ENCODE measurements around the gene CARNS1. TPM values are rescaled to one million over a fixed set of nuclear protein-coding genes. Genes with fewer than 3 reads are reported as not detected.

Gene CARNS1
- total RNA-seq, 1 experiment from 2014 or later, result 1.1 TPM

GRCh38 chr11:67404515-67405195 lies 10.8 kb upstream of the CARNS1 start:
- Mint-ChIP-seq H3K4me3 (no peak overlapping the region), H3K27ac (no peak overlapping the region; a peak in 2 of 7 replicates)
- WGBS (ENCODE audit: extremely low coverage, insufficient read length, low lambda C conversion rate), result no CpG with 5 or more reads among the region's 13 CpGs

More at GRCh38 chr11:67404515-67405195, 10.8 kb upstream of the CARNS1 start:
- Histone ChIP-seq H3K23me2 (ENCODE audit: insufficient read length, low read depth, low read length, poor library complexity, severe bottlenecking) (peaks cover 5% of the 10 kb centered on the region), H2BK20ac (ENCODE audit: low read depth, low read length, poor library complexity, severe bottlenecking) (no peak overlapping the region), H3K27ac (ENCODE audit: insufficient read length, low read depth, low read length) (no peak overlapping the region), H3K56ac (ENCODE audit: insufficient read length, low read depth, low read length) (no peak overlapping the region), H4K5ac (ENCODE audit: insufficient read length, low read depth, low read length) (no peak overlapping the region), H3K79me1 (ENCODE audit: insufficient read depth, low read depth, low read length, poor library complexity, severe bottlenecking) (peaks cover 3% of the 10 kb centered on the region), H3K4me1 (ENCODE audit: insufficient read depth, low read length) (0 out of 2 replicates have a peak, but pooled peaks cover 2% of the 10 kb centered on the region), H4K91ac (ENCODE audit: insufficient read length, low read depth, low read length) (no peak overlapping the region), H2BK12ac (ENCODE audit: insufficient read length, low read depth, low read length) (no peak overlapping the region), H3K27me3 (ENCODE audit: insufficient read depth, low read length) (no peaks in the 10 kb centered on the region), H3K79me2 (ENCODE audit: insufficient read depth, low read length) (peaks cover 4% of the 10 kb centered on the region; the same call in 1 of the 2 replicates), H4K20me1 (ENCODE audit: control insufficient read depth, insufficient read depth, insufficient read length) (no peaks in the 10 kb centered on the region), H2BK15ac (ENCODE audit: low read depth, low read length) (no peak overlapping the region), H3K18ac (ENCODE audit: insufficient read length, low read depth, low read length) (no peak overlapping the region), H4K8ac (replicated peaks; ENCODE audit: insufficient read length, low read depth, low read length) (no peak overlapping the region), H2BK120ac (ENCODE audit: low read depth, low read length, poor library complexity, severe bottlenecking) (no peak overlapping the region), H3K9ac (ENCODE audit: extremely low read depth, insufficient read length, low read length) (no peak overlapping the region), H3K14ac (ENCODE audit: insufficient read depth, low read length) (no peak overlapping the region), H2AFZ (ENCODE audit: low read length) (no peak overlapping the region), H3K4ac (ENCODE audit: low read depth, low read length) (no peak overlapping the region), H2AK5ac (ENCODE audit: insufficient read length, low read length) (no peak overlapping the region), H3K23ac (ENCODE audit: insufficient read length, low read depth, low read length) (no peak overlapping the region), H2BK5ac (ENCODE audit: insufficient read length, low read length) (no peak overlapping the region), H3K9me3 (ENCODE audit: control insufficient read depth, low read depth, low read length) (no peaks in the 10 kb centered on the region), H3K4me2 (ENCODE audit: insufficient read depth, insufficient read length, low read length) (no peak overlapping the region), H3T11ph (ENCODE audit: low read length) (no peak overlapping the region)
- TF ChIP-seq, protein P1, sequence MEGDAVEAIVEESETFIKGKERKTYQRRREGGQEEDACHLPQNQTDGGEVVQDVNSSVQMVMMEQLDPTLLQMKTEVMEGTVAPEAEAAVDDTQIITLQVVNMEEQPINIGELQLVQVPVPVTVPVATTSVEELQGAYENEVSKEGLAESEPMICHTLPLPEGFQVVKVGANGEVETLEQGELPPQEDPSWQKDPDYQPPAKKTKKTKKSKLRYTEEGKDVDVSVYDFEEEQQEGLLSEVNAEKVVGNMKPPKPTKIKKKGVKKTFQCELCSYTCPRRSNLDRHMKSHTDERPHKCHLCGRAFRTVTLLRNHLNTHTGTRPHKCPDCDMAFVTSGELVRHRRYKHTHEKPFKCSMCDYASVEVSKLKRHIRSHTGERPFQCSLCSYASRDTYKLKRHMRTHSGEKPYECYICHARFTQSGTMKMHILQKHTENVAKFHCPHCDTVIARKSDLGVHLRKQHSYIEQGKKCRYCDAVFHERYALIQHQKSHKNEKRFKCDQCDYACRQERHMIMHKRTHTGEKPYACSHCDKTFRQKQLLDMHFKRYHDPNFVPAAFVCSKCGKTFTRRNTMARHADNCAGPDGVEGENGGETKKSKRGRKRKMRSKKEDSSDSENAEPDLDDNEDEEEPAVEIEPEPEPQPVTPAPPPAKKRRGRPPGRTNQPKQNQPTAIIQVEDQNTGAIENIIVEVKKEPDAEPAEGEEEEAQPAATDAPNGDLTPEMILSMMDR (conservative IDR thresholded peaks at IDR 0.05), result no peak
- Mint-ChIP-seq H3K9me3 (no peaks in the 10 kb centered on the region), H3K27me3 (ENCODE audit: low read depth) (peaks cover 16% of the 10 kb centered on the region), H3K36me3 (ENCODE audit: insufficient read depth in 1 of 3, low read depth in 3 of 3) (peaks cover 0 to 8% (median 7%) of the 10 kb centered on the region in 3 experiments; a peak in 3 of 7 replicates), H3K4me1 (peaks cover 11 to 17% of the 10 kb centered on the region in 2 experiments)
- DNase-seq, result no peak
